DND-41 (cell line): ENCODE measurements around the gene LRTM2.

ENCODE experiments used
- CTCF ChIP-seq: IDR thresholded peaks from 2 replicates; pipeline ENCODE4 v1.5.1; 2012; ENCODE audit warnings: borderline replicate concordance, low read length, moderate library complexity, mild to moderate bottlenecking; ENCODE audit not compliant: poor library complexity, severe bottlenecking; ENCODE audit errors: extremely low read depth
- EZH2 ChIP-seq: IDR thresholded peaks from 3 replicates; pipeline ENCODE4 v1.6.1; 2012; ENCODE audit warnings: borderline replicate concordance, low read depth, mild to moderate bottlenecking, moderate library complexity, low read length, inconsistent platforms; ENCODE audit not compliant: severe bottlenecking

GRCh38 chr12:1777798-1778197, 42.6 kb upstream of the LRTM2 start:
- TF ChIP-seq CTCF (no peak), EZH2 (no peak)
